A549 treated with CpdA at 1 μM for 4 hours (cell line): ENCODE data around the gene FCRL1. TPM values are rescaled to one million over a fixed set of nuclear protein-coding genes. Genes with fewer than 3 reads are reported as not detected.

Experiments
- total RNA-seq: library from RNA; stranded (reverse); fragments of 200-300 nt; extraction: Qiagen RNA extraction; gene quantifications from 5 replicates; pipeline ENCODE4 v1.2.3, GENCODE V29; 2022; ENCODE audit warnings: low read depth

FCRL1 gene
- total RNA-seq, result not detected in 5 replicates

GRCh38 chr1:157819896-157820295 lies at the start of gene FCRL1:
FCRL1 (minus strand) TSS chr1:157820120; CDS start chr1:157820037, 83 bp downstream.

GRCh38 chr1:157841708-157842107 lies 21.8 kb upstream of the FCRL1 start, which contains the start of gene CD5L:
CD5L (minus strand) TSS chr1:157841808; CDS start chr1:157841701, 107 bp downstream.

GRCh38 chr1:157776971-157777391 lies 42.9 kb downstream of the FCRL1 start, which contains the start of gene FCRL2:
FCRL2 (minus strand) TSS chr1:157777132; CDS start chr1:157777073, 59 bp downstream.

Other genes starting within 250 kb of the FCRL1 start
- not detected in 5 replicates for gene FCRL4, start 222.0 kb downstream of the FCRL1 start, total RNA-seq
- gene FCRL3, start 119.4 kb downstream of the FCRL1 start, total RNA-seq, result not detected in 5 replicates
- gene FCRL2, start 43.0 kb downstream of the FCRL1 start, total RNA-seq, result not detected in 5 replicates
- gene CD5L, start 21.7 kb upstream of the FCRL1 start, total RNA-seq, result not detected in 5 replicates
- 29.3 to 41.0 TPM (median 38.6 TPM) in 5 replicates for gene KIRREL1, start 173.5 kb upstream of the FCRL1 start, total RNA-seq